Heart left ventricle (tissue), 13 donors: Measurements from ENCODE around the gene KIF2C.

Experiments
- CTCF ChIP-seq, 12 donors: fragments of 200-600 bp; sonication (generic) in 4 of 12; IDR thresholded peaks; one replicate each; pipeline versions ENCODE4 v1.5.0 to v1.8.0; 2018 to 2022; ENCODE audit warnings: antibody characterized with exemption in 12 of 12, mild to moderate bottlenecking in 5 of 12
- POLR2A ChIP-seq, 2 donors: fragments of 450-650 bp; IDR thresholded peaks; one replicate each; pipeline ENCODE4 v1.6.1; 2017; ENCODE audit warnings: antibody characterized with exemption in 2 of 2, mild to moderate bottlenecking in 2 of 2, moderate library complexity in 2 of 2
- donor health status: ischemic (EF 13 %, LVEDD 7.1; RV severe dilation, severe dysfunction).
- donor health status: DM: no; HTN: yes; CAD: no.
- donor health status: DM: no; HTN: no; CAD: no.
- donor health status: ischemic (EF 25% LVEDD 6.9; RV normal size, moderate dysfunction).
- donor health status: ischemic (EF 25% LVEDD 5.7; RV mildly dilated, moderate dysfunction).
- donor health status: ischemic (EF 35%, LVEDD 5.7; RV mildly dilated, moderate dysfunction).
- donor health status: nonischemic (EF 11% LVEDD 7.7; RV severe dilation, severe dysfunction).
- donor health status: DM: yes; HTN: yes; CAD: no.
- donor health status: PGD.
- donor health status: ischemic (EF 29% LVEDD 5.4; RV normal size, mild dysfunction).
- donor health status: nonischemic (EF 23%, LVEDD 6.1; RV moderate dilation, normal function).

- TF ChIP-seq CTCF (IDR thresholded peaks at IDR 0.05): no peak
- no peak for TF ChIP-seq POLR2A (IDR thresholded peaks at IDR 0.05)
Measured at GRCh38 chr1:44788120-44788860, 48.7 kb downstream of the KIF2C start, which contains the start of gene BEST4.
